ENCODE results near the gene MAPK8IP1.

DNA sequence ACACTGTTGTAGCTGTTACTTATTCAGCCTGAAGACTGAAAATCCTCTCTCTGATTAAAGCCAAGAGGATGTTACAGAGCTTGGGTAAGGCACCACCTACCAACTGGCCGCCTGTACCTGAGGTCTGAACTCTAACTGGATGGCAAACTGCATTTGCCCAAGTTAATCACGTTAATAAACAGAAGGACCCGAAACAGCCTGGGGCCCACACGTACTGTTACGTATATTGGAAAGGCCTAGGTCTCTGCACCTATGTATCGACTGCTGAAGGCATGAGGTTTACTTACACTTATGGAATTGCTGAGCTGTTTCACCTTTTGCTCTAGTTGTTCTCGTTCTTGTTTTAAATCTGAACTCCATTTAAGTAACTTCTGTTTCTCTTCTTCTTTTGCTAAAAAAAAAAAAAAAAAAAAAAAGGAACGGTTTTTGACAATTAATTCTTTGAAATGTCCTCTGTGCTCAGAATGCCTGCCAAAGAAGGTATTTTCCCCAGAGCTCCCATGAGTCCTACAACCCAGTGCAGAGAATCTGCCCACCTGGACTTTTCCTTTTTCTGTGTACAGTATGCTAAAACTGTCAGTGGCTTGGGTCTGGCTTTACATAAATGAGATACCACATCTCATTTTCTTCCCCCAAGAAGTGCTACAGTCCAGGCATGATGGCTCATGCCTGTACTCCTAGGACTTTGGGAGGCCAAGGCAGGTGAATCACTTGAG is 50.1 kb downstream of the MAPK8IP1 start:
- TF ChIP-seq POLR2A (IDR thresholded peaks at IDR 0.05; ENCODE audit: low read length): no peak
- TF ChIP-seq GATA1 (IDR thresholded peaks at IDR 0.05; ENCODE audit: low read depth, low read length): no peak

Measured in erythroblast (primary cell).